ENCODE results near the gene PDE8B. TPM values are rescaled to one million over a fixed set of nuclear protein-coding genes. Genes with fewer than 3 reads are reported as not detected.

PDE8B gene
- polyA plus RNA-seq, 1 of the 3 experiments (the other 2 are of a cell fraction): not detected

- TF ChIP-seq CTCF (IDR thresholded peaks at IDR 0.05) (no peak), NFIC (IDR thresholded peaks at IDR 0.05; ENCODE audit: borderline replicate concordance) (no peak), ELF1 (IDR thresholded peaks at IDR 0.05) (no peak), TAF1 (IDR thresholded peaks at IDR 0.05; ENCODE audit: borderline replicate concordance, low read depth, low read length) (no peak), YY1 (IDR thresholded peaks at IDR 0.05; ENCODE audit: low read depth) (no peak), TCF12 (IDR thresholded peaks at IDR 0.05) (no peak), CHD2 (IDR thresholded peaks at IDR 0.05; ENCODE audit: low read length, partially characterized antibody) (no peak)
Observed at GRCh38 chr5:77321793-77322394, 111.4 kb downstream of the PDE8B start (continued).

- no peak overlapping the region for H3K4me3 ChIP-seq (ENCODE audit: low read depth in 2 of 2, low read length in 1 of 2)
- no peak for DNase-seq
- H3K9me3 ChIP-seq: no peaks in the 10 kb centered on the region
- H4K20me1 ChIP-seq (ENCODE audit: insufficient read depth): no peaks in the 10 kb centered on the region
- POLR2A ChIA-PET: no interaction called here
- H2AFZ ChIP-seq (ENCODE audit: low read depth): no peak overlapping the region
- no peaks in the 10 kb centered on the region; the same call in 1 of the 2 replicates for H3K27me3 ChIP-seq (ENCODE audit: insufficient read depth)
- H3K27ac ChIP-seq (ENCODE audit: low read depth in 2 of 2, low read length in 1 of 2): no peak overlapping the region
- no peak for TF ChIP-seq PBX3 (IDR thresholded peaks at IDR 0.05)
- TF ChIP-seq IRF3 (IDR thresholded peaks at IDR 0.05; ENCODE audit: low read depth, low read length): no peak
- no peak for TF ChIP-seq YY1 (IDR thresholded peaks at IDR 0.05; ENCODE audit: low read depth)
- no peak for TF ChIP-seq EZH2phosphoT487 (IDR thresholded peaks at IDR 0.05; ENCODE audit: borderline replicate concordance, low read depth)
- TF ChIP-seq RCOR1 (IDR thresholded peaks at IDR 0.05; ENCODE audit: low read length): no peak
- TF ChIP-seq USF1 (IDR thresholded peaks at IDR 0.05; ENCODE audit: borderline replicate concordance, low read depth): no peak
- TF ChIP-seq FOXM1 (IDR thresholded peaks at IDR 0.05; ENCODE audit: low read depth): no peak
- no peak for TF ChIP-seq TAF1 (IDR thresholded peaks at IDR 0.05; ENCODE audit: borderline replicate concordance, low read depth, low read length)
- TF ChIP-seq SMC3 (IDR thresholded peaks at IDR 0.05; ENCODE audit: low read depth, low read length): no peak
- no peak for TF ChIP-seq CHD2 (IDR thresholded peaks at IDR 0.05; ENCODE audit: low read length, partially characterized antibody)
- no peak for TF ChIP-seq MXI1 (IDR thresholded peaks at IDR 0.05; ENCODE audit: low read depth, low read length)
- no peak for TF ChIP-seq POLR2AphosphoS5 (IDR thresholded peaks at IDR 0.05; ENCODE audit: low read depth, low read length)
- no peak for TF ChIP-seq USF2 (IDR thresholded peaks at IDR 0.05; ENCODE audit: borderline replicate concordance, low read depth, low read length)
- no peak for TF ChIP-seq JUND (IDR thresholded peaks at IDR 0.05)
- no peak overlapping the region for H3K9ac ChIP-seq
- no peaks in the 10 kb centered on the region for H3K79me2 ChIP-seq (ENCODE audit: insufficient read depth)
- H3K4me1 ChIP-seq (ENCODE audit: control insufficient read depth in 1 of 2, insufficient read depth in 2 of 2, low read depth in 1 of 2, low read length in 1 of 2): peaks cover 0 to 3% of the 10 kb centered on the region in 2 experiments; a peak in 2 of 4 replicates
- no peaks in the 10 kb centered on the region for H3F3A ChIP-seq (replicated peaks; ENCODE audit: insufficient read depth)
- 77% methylated on average over 4 of the region's 4 CpGs for WGBS (ENCODE audit: low lambda C conversion rate)
- CTCF ChIA-PET: interaction anchor here (1.0 kb wide), 1 partner anchor 112 kb away, joined by 4 read pairs; no protein-coding TSS in a partner anchor
- no peaks in the 10 kb centered on the region for H3K36me3 ChIP-seq (replicated peaks in 1 of 2; ENCODE audit: control insufficient read depth in 1 of 2, insufficient read depth in 2 of 2, low read length in 1 of 2)
- H3K9me2 ChIP-seq: no peaks in the 10 kb centered on the region
- no peak overlapping the region for H3K4me2 ChIP-seq
Observed at GRCh38 chr5:77322406-77322805, 111.9 kb downstream of the PDE8B start.

Data from SK-N-SH (cell line).